PC-9 (cell line): ENCODE data around the gene CCDC138.

ENCODE experiments used
- EZH2 ChIP-seq: fragments of 200-600 bp; sonication (generic); IDR thresholded peaks from 2 replicates; pipeline ENCODE4 v1.8.0; 2017; ENCODE audit warnings: antibody characterized with exemption, low read depth
- TF ChIP-seq, protein P1 (sequence below): fragments of 200-600 bp; sonication (generic); conservative IDR thresholded peaks from 2 replicates; pipeline ENCODE4 v1.6.1; 2017; ENCODE audit warnings: mixed run types, antibody characterized with exemption, mild to moderate bottlenecking, moderate library complexity

DNA sequence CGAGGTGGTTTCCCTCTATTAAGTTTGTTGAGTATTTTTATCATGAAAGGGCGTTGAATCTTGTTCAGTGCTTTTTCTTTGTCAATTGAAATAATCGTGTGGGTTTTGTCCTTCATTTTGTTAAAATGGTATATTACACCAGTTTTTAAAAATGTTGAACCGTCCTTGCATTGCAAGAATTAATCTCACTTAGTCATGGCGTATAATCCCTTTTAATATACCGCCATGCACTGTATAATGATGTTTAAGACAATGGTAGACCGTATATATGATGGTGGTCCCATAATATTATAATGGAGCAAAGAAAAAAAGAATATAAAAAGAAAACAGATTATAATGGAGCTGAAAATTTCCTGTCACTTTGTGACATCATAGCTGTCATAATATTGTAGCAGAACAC is 50.6 kb downstream of the CCDC138 start:
- TF ChIP-seq, protein P1, sequence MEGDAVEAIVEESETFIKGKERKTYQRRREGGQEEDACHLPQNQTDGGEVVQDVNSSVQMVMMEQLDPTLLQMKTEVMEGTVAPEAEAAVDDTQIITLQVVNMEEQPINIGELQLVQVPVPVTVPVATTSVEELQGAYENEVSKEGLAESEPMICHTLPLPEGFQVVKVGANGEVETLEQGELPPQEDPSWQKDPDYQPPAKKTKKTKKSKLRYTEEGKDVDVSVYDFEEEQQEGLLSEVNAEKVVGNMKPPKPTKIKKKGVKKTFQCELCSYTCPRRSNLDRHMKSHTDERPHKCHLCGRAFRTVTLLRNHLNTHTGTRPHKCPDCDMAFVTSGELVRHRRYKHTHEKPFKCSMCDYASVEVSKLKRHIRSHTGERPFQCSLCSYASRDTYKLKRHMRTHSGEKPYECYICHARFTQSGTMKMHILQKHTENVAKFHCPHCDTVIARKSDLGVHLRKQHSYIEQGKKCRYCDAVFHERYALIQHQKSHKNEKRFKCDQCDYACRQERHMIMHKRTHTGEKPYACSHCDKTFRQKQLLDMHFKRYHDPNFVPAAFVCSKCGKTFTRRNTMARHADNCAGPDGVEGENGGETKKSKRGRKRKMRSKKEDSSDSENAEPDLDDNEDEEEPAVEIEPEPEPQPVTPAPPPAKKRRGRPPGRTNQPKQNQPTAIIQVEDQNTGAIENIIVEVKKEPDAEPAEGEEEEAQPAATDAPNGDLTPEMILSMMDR: no peak
- TF ChIP-seq EZH2: no peak
